M059J (cell line): ENCODE measurements around the gene OR12D3. TPM values are rescaled to one million over a fixed set of nuclear protein-coding genes. Genes with fewer than 3 reads are reported as not detected.
"Not testable (repeated sequence)": the region's sequence is repeated elsewhere in the genome, so short reads cannot be mapped to it uniquely, and the experiment has no call there.

Experiments used
- DNase-seq: peaks from one replicate; pipeline ENCODE4 v3.0.0-alpha.2; 2012; ENCODE audit warnings: low read depth
- total RNA-seq: library from RNA; depleted of rRNA; stranded (reverse); fragments of >200 nt; shearing (Covaris generic); gene quantifications from 2 replicates; pipeline ENCODE4 v1.2.3, GENCODE V29; 2014; rRNA removed

Gene OR12D3, protein sequence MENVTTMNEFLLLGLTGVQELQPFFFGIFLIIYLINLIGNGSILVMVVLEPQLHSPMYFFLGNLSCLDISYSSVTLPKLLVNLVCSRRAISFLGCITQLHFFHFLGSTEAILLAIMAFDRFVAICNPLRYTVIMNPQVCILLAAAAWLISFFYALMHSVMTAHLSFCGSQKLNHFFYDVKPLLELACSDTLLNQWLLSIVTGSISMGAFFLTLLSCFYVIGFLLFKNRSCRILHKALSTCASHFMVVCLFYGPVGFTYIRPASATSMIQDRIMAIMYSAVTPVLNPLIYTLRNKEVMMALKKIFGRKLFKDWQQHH
- total RNA-seq: not detected in 2 replicates

DNA sequence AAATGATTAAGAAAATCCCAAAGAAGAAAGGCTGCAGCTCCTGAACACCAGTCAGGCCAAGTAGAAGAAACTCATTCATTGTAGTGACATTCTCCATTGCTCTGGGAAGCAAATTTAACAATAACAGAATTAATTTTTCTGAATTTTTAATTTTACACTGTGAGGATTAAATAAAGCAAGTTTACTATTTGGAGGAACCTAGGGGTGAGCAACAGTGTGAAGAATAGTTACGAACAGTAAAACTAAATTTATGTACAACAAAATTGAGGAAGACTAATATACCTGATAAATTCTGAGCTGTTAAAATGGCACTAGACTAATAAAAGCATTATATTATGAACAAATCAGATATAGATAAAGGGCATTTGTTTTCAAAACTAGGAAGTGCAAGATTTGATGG is at the start of gene OR12D3:
OR12D3 (minus strand) TSS at position 101 of the 400 bp plus-strand sequence; CDS start at position 97, 4 bp downstream.
- no peak for DNase-seq

DNA sequence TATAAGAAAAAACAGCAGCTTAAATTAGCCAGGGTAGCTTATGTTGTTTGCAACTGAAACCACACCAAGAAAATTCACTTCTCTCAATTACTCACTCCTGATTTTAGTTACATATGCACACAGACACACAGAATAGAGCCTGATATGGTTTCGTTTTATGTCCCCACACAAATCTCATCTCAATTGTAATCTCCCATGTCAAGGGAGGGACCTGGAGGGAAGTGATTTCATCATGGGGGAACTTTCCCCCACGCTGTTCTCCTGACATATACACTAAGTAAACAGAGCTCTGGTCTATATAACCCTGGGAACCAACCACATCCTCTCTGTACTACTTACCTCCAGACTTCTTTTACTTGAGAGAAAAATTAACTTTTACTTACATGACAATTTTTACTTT is 49.5 kb upstream of the OR12D3 start:
- DNase-seq: no peak

DNA sequence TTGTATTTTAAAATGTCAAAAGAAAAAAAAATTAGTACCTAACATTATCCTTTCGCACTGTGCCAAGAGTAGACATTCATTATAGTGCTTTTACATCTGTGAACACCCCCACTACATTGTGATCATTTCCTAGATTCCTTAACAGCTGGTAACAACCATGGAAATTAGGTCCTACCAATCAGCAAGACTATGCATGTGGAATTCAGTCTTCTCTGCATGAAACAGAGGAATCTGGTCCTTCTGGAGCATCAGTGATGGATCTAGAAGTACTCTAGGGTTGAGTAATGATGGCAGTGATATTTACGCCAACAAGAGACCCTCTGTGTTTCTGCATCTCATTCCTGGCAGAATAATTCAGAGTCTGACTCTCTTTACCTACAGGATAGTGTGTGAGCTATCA is 49.1 kb upstream of the OR12D3 start:
- DNase-seq: no peak

DNA sequence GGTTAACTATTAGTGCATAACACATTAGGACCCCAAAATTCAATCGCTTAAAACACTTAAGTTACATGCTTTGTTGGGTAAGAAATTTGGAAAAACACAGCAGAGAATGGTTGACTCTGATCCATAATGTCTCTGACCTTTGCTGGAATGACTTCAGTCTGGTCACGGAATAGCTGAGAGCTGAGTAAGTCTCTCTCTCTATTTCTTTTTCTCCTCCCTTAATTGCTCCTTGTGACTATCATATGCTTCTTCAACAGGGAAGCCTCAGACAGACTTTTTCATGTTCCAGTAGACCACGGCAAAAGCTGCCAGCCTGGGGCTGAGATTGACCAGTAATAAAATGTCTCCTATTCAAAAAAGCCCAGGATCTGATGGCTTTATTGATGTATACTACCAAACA is 44.4 kb upstream of the OR12D3 start:
- peak; percentile 3 for DNase-seq

DNA sequence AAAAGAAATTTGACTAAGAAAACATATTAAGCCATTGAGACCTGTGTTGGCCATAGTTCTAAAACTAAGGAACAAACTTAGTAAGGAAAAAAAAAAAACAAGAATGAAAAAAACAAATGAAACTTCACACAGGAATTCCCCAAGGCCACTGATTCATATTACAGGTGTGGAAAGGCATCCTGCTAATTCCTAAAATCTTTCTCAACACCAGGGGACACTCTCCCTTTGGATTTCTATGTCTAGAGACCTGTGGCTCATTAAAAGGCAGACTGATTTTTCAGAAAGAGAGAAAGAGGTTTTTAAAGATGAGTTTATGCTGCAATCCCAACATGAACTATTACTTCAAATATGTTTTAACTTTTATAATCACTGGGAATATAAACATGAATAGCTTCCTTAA is 39.5 kb upstream of the OR12D3 start, which contains the start of gene OR12D1:
OR12D1 (plus strand) TSS at position 341 of the 400 bp plus-strand sequence.
- DNase-seq: peak; percentile 13

DNA sequence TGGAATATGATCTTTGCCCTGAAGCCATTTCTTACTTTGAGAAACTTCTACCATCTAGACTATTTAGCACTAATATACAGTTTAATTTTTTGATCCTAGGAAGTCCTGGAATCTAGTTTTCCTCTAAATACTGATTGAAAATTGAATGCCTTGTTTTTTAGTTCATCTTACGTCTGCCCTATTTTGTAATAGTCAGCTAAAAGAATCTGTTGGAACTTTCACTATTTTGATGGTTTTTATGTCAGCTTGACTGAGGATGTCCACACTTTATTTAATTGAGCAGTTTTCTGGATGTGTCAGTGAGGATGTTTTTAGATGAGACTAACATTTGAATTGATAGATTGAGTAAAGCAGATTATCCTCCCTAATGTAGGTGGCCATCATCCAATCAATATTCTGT is 28.7 kb upstream of the OR12D3 start:
- DNase-seq: no peak

DNA sequence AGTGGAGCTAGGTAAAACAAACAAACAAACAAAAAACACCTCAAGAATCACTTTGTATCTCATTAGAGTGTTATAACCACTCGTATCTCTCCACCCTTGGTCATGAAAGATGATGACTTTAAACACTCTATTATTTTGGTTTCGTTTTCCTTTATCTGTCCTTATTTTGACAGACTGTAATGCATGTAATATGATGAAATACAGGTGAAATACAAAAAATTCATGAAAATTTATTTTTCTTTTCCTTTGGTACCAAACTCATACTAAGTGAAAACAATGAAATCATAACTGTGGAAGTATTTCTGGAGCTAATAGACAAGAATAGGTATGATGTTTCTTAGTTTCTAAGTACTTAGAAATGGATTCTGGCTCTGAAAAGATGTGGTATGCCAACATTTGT is 24.4 kb upstream of the OR12D3 start:
- DNase-seq: no peak

DNA sequence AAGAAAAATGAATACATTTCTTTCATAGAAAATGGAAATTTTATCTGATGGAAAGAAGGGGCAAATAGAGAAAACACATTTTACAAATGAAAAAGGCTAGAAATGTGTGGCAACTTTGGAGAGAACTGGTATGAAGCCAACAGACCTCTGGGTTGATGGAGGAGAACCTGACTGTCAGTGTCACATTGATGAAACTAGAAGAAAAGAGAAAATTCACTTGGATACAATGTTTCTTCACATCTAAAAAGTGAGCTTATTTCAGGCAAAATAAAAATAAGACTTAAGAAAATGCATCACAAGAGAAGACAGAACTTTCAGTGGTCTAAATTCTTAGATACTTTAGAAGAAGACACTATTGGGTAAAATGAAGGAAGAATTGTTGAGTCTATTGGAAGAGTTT is 20.2 kb upstream of the OR12D3 start, which contains the start of gene OR12D2:
OR12D2 (plus strand) TSS at position 301 of the 400 bp plus-strand sequence. CDS start 1,069 bp downstream, outside the sequence.
- DNase-seq: no peak

DNA sequence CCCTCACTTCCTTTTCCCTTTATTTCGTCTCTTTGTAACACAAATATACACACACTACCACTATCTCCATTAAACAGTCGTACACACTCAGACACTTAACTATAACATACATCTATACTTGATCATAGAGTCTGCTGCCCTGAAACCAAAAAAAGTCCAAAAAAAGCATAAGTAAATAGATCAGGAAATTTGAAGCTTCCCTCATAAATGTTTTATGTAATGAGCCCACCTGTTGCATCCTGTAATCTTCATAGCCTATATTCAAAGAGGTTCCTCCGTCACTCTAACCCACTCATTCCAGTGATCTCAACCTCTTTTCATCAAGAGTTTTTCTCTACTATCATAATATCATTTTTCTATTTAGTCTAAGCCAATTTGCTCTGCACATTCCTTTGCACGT is 13.4 kb upstream of the OR12D3 start:
- no peak for DNase-seq

DNA sequence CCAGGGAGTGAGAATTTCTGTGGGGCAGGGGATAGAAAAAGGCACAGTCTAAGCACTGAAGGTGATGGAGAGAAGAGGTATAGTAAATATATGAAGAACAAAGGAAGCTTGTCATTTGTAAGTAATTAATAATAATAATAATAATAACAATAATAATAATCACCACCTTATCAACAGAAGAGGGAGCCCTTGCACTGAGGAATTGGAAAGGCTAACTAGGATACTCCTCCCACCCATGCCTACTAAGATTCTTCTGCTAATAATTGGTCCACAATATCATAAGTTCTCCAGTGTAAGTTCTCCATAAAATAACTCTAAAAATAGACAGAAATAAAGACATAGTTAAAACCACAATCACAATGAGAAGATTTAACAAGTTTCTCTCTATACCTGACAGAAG is 912 bp upstream of the OR12D3 start:
- DNase-seq: no peak

DNA sequence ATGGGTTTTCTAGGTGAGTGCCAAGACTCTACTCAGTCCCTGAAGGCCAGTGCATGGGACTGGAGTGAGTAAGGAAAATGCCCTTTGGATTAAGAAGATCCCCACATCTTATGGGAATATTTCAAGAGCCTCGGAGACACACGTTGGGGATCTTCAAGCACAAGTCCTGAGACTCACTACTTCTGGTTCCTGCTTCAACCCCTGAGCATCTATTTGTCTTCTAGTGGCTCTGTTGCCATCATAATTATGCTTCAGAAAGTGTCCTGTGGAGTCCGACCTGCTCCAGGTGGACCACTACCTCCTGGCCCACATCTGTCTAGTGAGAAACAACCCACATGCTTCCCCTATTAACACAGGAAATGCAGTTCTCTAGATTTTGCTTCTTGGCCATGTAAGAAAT is 6.3 kb downstream of the OR12D3 start, which contains the start of gene OR5V1:
OR5V1 (minus strand) TSS at position 101 of the 400 bp plus-strand sequence. CDS start 12,670 bp downstream, outside the sequence.
- no peak for DNase-seq

DNA sequence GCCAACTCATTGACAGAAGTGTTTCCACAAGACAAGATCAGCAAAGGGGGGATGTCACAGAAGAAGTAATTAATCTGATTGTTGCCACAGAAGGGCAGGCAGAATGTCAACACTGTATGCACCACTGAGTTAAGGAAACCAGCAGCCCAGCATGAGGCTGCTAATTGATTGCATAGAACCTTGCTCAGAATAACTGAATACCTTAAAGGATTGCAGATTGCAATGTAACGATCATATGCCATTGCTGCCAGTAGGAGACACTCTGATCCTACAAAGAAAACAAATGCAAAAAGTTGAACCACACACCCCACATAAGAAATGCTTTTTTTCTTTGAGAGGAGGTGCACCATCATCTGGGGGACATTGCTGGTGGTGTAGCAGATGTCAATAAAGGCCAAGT is 19.5 kb downstream of the OR12D3 start:
- DNase-seq: no peak

DNA sequence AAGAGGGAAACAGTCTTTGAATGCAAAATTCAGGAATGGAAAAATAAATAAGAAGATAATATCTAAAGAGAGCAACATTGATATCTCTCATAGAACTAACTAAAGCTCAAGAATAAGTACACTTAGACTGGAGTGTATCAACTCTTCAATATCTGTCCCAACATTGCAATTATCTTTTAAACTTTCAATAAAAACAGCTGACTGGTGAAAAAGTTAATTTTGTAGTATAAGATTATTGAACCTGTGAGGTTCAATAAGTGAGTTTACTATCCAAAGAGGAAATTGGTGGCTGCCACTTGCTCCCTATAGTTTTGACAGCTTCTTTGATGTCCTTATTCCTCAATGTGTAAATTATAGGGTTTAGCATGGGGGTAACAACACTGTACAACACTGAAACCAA is 20.1 kb downstream of the OR12D3 start:
- no peak for DNase-seq

DNA sequence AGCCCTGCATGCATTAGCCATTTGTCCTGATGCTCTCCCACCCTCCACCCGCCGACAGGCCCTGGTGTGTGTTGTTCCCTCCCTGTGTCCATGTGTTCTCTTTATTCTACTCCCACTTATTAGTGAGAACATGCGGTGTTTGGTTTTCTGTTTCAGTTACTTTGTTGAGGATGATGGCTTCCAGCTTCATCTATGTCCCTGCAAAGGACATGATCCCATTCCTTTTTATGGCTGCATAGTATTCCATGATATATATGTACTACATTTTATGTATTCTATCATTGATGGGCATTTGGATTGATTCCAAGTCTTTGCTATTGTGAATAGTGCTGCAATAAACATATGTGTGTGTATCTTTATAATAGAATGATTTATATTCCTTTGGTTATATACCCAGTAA is 25.7 kb downstream of the OR12D3 start:
- not testable (repeated sequence) for DNase-seq

DNA sequence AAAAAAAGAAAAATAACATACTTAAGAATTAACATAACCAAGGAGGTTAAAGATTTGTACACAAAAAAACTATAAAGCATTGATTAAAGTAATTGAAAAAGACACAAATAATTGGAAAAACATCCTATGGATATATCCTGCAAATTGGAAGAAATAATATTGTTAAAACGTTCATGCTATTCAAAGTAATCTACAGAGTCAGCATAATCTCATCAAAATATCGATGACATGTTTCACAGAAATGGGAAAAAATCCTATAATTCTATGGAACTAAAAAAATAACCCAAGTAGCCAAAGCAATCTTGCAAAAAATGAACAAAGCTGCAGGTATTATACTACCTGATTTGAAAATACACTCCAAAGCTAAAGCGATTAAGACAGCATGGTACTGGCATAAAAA is 29.7 kb downstream of the OR12D3 start:
- DNase-seq: no peak

DNA sequence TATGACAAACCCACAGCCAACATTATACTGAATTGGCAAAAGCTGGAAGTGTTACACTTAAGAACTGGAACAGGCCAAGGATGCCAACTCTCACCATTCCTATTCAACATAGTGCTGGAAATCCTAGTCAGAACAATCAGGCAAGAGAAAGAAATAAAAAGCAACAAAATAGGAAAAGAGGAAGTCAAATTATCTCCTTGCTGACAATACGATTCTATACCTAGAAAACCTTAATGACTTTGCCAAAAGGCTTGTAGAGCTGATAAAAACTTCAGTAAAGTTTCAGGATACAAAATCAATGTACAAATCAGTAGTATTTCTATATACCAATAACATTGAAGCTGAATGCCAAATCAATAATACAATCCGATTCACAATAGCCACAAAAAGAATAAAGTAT is 38.8 kb downstream of the OR12D3 start:
- DNase-seq: no peak

DNA sequence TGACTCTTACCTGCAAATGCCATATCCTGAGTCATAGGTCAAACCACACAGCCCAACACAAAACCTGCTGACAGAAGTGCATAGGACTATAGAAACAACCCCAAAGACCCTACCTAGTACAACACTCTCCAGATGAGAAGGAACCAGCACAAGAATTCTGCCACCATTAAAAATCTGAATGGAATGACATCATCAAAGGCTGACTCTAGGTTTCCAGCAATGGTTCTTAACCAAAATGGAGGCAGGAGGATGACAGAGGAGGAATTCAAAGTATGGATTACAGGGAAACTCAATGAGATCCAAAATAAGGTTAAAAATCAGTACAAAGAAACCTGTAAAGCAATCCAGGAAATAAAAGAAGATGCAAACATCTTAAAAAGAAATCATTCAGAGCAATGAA is 42.4 kb downstream of the OR12D3 start:
- DNase-seq: no peak

DNA sequence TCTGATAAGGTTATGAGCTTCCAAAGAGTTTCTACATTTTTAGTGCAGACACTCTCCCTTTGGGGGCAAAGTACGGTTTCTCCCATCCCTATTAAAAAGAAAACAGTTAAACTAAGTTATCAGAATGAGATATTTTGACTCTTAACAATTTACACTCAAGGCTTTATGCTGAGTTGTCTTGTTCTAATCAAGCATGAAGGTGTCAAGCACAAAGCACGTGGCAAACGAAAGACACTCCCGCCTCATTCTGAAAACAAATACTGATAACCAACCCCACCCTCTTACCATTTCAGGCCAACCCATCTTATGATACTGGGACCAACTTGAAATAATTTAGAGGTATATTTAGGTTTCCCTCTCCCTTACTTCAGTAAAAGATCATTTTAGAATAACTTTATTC is 49.3 kb downstream of the OR12D3 start:
- DNase-seq: no peak

Other genes starting within 250 kb of the OR12D3 start
- gene OR2J2, start 204.4 kb downstream of the OR12D3 start, total RNA-seq: not detected in 2 replicates
- gene OR14J1, start 73.6 kb downstream of the OR12D3 start, total RNA-seq: not detected in 2 replicates
- not detected in 2 replicates for gene OR5V1, start 6.4 kb downstream of the OR12D3 start, total RNA-seq
- not detected in 2 replicates for gene OR12D2, start 20.3 kb upstream of the OR12D3 start, total RNA-seq
- gene OR12D1, start 39.6 kb upstream of the OR12D3 start, total RNA-seq: not detected in 2 replicates
- gene OR10C1, start 64.0 kb upstream of the OR12D3 start, total RNA-seq: not detected in 2 replicates
- not detected in 2 replicates for gene OR11A1, start 81.8 kb upstream of the OR12D3 start, total RNA-seq
- not detected in 2 replicates for gene OR2H1, start 81.9 kb upstream of the OR12D3 start, total RNA-seq
- not detected in 2 replicates for gene MAS1L, start 112.7 kb upstream of the OR12D3 start, total RNA-seq
- gene UBD, start 184.4 kb upstream of the OR12D3 start, total RNA-seq: 0.17 TPM in 1 of 2 replicates, not detected in the other
- not detected in 2 replicates for gene OR2H2, start 209.8 kb upstream of the OR12D3 start, total RNA-seq